HG03354 (cell line): ENCODE results near the gene STX16.
"Not testable (repeated sequence)": the region's sequence is repeated elsewhere in the genome, so short reads cannot be mapped to it uniquely, and the experiment has no call there.

ENCODE experiments used
- ATAC-seq: cut with Tn5 transposase; IDR thresholded peaks from one replicate; pipeline ENCODE4 v1.9.1; 2021; ENCODE audit warnings: mild to moderate bottlenecking; ENCODE audit not compliant: unreplicated experiment, poor library complexity, severe bottlenecking

Gene STX16

DNA sequence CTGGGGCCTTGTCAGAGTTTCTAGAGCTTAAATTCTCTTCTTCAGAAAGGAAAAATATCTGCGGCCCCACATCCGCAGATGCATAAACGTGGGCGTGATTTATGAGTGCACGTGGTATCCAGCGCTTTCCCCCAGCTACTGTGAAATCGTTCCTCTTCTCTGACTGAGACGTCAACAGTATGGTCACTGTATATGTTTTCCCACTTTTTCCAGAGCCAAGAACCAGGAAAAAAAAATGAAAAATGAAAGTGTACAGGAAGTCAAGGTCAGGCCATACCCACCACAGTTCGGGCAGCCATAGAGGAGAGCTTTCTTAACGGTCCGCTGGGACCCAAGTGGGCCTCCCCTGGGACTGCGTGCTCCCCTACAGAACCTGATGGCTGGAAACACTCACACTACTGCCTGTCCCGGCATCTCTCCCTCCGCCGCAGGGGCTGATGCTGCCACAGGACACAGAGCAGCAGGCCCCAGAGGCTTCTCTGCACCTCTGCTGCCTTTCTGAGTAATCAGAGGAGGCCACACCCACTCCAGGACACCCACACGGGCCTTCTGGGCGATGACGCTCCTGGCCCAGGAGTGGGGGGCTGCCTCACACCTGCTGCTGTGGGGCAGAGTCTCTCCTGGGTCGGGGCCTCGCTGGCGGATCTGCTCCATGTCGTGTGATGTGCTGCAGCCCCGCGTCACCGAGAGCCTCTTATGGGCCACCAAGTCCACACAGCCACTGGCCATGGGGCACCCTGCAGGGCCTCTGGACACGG lies 16.4 kb upstream of the STX16 start:
- ATAC-seq, result no peak

DNA sequence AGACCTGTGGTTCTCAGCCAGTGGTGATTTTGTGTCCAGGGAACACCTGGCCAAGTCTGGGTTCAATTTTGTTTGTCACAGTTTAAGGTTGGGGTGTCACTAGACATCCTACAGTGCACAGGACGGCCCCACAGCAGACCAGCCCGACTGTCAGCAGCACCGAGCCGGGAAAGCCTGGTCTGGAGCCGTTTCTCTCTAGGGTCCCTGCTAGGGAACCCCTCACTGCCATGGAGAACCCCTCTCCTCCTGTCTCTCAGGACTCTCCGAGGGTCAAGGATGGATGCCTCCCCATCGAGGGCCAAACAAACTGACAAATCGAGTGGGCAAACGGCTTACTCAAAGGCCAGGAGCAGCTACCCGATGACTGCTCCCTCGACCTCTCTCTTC lies 15.8 kb upstream of the STX16 start:
- ATAC-seq, result no peak

DNA sequence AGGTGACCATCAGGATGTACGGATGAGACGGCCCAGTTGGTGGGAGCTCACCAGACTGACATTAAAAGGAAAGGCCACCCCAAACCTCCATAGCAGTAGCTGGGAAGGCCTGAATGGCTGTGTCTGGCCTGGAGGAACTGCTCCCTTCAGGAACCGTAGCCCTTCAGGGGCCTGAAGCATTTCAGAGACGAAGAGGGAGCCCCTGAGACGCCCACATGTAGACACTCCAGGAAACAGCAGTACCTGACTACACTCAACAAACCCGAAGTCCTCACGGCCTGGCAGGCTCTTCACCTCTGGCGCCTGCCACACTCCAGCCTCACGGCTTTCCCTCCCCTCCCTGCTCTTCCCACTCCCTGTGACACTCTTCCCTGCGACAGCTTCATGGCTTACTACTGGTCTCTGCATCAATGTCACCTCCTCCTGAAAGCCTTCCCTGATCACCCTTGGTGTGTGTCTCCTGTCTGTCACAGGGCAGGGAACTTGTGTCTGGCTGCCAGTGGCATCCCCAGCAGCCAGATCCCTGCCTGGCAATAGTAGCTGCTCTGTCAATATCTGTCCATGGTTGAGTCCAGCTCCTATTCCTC lies 14.6 kb upstream of the STX16 start:
- no peak for ATAC-seq

DNA sequence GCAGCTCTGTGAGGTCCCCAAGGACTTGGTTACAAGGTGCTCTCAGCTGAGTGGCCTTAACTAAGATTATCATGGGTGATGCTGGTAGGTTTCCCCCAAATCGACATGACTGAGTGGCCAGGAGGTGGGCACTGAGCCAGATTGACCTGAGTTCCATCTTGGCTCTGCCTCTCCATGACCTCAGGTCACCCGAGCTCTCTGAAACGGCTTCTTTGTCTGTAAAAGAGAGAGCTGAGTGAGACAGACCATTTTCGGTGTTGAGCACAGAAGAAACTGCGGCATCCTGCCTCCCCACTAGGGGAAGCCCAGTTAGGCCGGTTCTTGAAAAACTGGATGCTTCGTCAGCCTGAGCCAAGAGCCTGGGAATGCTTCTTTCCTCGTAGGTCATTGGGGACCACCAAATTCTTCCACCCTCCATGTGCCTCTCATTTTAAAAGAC lies 14.1 kb upstream of the STX16 start:
- no peak for ATAC-seq

DNA sequence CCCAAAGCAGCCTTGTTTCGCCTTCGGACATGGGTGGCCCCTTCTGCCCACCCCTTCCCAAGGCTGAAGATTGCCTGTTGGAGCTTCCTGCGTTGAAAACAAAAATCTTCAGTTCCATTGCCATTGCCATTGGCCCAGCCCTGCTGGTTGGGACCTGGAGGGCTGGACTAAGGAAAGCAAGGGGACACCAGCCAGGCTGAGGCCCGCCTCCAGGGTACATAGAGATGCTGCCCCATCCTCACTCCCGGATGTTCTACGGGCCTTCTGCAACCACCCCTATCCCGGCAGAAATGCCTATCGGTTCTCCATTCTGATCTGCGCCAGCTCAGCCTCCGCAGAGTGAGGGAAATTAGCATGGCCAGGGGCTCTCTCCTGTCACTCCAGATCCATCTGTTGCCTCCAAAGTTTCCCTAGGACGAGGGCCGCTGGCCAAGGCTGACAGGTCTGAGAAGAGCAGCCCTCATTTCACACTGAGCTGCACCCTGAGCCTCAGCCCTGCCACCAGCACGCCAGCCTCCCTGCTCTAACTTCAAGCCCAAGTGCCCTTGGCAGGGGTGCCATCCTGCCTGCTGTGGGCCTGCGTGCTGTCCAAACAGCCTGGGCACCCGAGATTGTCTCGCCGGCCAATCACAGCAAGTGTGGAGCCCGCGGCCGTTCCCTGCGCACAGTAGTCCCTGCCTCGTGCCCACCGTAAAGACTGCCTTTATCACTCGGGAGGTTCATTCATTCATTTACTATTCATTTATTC lies 13.4 kb upstream of the STX16 start:
- ATAC-seq, result no peak

DNA sequence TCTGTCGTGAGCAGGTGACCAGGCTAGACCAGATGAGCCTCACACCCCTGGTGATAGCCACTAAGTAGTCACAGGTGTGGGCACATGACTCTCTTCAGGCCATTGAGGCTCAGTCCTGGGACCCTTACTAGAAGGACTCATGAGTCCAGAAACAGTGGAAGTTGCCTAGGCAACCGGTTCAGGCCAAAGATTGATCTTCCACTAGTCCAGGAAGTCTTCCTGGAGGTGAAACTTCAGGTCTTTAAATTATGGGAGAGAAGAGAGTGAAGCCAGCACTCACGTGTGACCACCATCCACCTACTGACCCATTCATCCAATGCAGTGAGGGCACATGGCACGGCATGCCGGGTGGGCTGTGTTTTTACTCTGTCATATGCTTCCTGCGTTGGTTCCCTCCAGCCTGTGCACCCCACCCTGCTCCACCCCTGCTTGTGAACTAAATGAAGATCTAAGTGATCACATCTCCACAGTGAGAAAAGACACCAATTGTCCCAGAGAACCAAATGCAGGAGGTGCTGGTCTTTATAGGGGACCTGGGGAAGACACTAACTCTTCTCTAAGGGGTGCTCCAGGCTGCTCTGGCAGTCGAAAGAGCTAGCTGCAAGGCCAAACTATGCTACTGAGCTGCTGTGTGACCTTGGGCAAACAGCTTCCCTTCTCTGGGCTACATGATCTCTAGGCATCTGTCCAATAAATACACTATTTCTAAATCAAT lies 12.5 kb upstream of the STX16 start:
- ATAC-seq, result no peak

DNA sequence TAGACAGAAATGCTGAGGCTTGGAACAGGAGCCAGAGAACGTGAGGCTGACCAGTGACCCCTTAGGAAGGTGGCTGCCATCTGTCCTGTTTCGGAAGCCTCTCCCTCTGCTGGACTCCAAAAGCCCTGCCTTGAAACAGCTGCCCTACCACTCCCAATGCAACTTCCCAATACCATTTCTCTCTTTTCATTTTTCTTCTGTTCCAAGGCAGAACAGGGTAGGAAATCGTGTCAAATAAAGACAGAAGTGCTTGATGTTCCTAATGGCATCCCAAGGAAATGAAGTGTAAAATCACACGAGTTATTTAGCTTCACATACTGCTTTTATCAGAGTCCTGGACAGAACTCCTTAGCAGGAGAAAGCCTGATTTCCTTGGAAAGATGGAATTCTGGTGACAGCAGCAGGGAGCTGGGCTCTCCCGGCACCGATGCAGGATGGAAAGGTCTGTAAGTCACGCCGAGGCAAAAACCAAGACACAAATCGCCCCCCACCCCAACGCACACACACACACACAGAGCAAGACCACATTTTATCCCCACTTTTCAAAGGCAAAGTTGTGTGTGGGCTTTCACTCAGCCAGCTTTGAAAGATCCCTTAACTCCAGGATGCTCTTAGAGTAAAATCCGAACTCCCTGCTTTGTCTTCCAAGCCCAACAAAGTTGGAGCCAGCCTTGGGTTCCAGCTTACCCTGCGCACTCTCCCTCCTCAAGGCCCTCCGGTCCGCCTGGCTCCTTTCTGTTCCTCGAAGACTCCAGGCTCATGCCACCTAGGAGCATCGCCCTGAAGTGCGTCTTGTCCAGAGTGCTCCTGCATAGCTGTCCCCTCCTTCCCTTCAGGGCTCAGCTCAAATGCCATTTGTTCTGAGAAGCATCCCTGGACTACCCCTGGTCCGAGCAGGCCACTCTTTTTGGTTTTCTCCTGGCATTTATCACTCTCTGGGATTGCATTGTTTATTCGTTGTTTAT lies 11.6 kb upstream of the STX16 start:
- ATAC-seq, result no peak

DNA sequence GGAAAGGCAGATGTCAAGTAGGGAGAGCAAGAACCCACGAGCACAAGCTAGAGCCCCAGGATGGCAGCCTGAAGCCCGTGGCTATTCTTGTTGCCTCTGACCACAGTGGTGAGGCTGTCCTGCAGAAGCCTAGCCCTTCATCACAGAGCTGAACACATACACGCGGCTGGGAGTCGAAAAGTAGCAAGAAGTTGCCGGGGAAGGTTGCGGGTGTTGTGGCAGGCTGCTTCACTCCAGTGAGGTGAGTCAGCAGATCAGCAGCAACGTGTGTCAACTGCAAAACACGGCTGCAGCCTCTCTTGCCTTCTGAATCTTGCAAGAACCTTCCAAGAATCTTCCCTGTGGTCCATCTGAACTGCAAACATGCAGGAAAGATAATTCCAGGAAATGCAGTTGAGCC lies 10.6 kb upstream of the STX16 start:
- no peak for ATAC-seq

DNA sequence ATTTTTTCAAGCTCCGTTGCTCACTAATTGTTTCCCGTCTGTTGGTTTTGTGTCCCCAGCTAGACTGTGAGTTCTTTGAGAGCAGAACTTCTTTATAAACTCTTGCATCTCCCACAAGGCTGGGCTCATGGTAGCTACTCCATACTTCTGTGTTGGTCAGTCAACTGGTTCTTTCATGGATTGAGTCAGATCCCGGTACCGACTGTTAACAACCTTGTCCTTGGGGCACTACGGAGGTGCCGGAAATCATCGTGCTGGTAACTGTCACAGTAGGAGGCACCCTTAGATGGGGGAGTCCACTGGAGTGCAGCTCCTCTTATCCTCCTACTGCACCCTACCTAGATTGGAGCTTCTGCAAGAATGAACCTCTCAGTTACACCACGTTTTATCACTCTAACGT lies 8.6 kb upstream of the STX16 start:
- ATAC-seq, result no peak

DNA sequence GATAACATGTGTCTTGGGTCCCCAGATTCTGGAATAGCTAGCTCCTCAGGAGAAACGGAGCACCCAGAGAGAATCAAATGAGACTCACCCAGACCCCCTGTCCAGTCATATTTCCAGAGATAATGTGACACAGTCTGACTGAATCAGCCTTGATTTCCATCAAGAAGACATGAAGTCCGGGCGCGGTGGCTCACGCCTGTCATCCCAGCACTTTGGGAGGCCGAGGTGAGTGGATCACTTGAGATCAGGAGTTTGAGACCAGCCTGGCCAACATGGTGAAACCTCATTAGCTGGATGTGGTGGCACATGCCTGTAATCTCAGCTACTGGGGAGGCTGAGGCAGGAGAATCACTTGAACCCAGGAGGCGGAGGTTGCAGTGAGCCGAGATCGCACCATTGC lies 8.2 kb upstream of the STX16 start:
- not testable (repeated sequence) for ATAC-seq

DNA sequence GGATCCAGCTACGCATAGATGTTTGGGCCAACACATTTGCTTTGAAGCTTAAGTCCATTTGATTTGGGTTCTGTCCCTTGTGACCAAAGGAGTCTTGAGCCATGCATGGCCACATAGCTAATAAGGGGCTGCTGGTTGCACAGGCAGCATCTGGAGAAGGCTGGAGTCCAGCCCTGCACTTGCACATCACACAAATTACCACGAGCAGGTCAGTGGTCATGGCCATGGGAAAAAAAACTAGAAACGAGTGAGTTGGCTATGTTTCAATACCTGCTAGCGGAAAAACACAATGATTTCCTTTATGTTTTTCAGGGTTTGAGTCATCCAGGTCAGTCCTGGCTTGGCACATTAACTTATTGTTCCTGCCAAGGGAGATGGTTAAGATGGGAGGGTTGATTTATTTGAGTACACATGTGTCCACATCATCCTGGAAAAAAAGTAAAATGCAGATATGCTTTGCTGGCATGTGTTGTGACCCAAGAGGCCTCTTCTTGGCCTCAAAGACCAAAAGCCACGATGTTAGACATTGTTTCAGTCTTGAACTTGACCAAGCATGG lies 5.6 kb upstream of the STX16 start:
- no peak for ATAC-seq

DNA sequence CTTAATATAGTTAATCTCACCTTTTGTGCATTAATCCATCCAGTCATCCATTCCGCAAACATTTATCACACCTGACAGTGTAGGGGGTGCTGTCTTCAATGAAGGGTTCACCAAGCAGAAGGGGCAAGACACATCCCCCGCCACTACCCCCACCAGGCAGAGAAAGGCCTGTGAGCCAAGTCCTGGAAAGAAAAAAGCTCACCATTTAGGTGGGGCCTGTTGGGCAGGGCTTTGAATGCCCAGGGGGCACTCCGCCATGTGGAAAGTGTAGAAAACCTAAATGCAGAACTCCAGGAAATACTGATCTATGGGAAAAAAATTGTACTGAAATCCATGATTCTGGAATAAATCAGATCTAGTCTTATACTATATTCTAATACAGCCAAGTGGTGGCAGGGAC lies 4.8 kb upstream of the STX16 start:
- ATAC-seq, result no peak

DNA sequence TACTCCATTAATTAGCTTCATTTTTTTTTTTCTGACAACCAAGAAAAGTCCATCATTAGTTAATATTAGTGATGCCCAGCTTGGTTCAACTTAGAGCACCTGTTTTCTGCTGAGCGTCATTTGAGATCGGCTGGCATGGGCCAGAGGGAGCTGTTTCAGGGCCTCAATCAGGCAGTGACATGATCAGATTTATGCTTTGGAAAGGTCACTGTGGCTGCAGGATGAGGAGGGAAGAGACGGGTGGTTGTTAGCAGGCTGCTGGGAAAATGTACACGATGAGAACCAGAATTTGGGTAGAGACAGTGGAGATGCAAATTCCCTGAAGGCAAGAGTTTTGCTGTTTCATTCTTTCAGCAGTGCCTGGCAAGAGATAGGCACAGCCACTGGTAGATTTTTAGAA lies 4.4 kb upstream of the STX16 start:
- ATAC-seq, result no peak

DNA sequence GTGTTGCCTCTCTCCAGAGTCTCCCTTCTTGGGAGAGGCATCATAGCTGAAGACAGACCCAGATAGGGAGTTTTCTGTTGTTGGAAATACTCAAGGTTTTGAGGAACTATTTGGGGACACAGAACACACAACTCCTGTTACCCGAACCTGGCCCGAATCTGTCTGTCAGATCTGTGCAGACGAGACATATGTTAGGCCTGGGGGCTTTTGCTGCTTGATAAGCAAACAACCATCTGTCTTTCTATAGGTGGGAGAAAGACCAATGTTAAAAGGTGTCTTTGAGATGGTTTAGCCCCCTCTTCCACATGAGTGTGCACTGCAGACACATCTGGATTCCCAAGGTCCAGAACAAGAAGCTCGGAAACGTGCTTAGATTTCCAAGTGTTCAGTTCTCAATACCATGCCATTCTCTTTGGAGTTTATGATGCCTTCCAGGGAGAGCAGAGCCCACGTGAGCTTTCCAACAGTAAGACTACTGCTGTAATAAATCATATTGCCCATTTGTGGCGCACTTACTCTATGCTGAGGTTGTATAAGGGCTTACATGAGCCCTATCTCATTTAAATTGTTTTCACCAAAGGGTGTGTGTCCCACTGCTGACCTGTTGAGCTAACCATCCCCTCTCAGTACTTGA lies 3.8 kb upstream of the STX16 start:
- no peak for ATAC-seq

DNA sequence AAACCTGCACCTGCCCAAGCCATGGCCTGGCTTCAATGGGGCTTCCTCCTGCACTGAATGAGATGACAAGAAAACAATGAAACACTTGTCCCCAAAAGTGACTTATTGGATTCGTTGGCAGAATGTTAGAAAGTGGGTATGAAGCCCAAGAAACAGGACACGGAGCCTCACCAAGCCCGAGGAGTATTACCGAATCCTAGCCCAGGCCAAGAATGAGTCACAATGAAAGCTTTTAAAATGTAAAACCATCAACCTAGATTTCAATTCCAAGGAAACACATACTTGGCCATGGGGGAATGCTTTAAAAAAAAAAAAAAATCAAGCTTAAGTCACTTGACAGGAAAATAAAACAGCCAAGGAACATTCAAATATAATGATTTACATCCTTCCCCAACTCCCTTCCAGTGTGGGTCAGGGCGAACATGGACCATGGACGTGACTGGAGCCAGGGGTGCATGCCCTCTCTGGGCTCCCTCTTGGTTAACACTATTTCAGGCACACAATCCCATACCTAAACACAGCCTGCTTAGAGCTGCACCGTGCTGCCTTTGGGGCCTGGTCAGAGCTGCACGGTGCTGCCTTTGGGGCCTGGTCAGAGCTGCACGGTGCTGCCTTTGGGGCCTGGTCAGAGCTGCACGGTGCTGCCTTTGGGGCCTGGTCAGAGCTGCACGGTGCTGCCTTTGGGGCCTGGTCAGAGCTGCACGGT lies 3.1 kb upstream of the STX16 start:
- ATAC-seq, result no peak

DNA sequence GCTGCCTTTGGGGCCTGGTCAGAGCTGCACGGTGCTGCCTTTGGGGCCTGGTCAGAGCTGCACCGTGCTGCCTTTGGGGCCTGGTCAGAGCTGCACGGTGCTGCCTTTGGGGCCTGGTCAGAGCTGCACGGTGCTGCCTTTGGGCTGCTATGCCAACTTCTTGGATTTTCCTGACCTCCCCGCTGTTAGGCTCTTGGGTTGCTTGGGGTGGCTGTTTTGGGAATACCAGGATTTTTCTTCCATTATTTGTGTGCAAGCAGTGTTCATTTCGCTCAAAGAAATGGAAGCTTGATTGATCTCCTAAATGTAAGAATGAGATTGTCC lies 2.6 kb upstream of the STX16 start:
- ATAC-seq, result not testable (repeated sequence)

DNA sequence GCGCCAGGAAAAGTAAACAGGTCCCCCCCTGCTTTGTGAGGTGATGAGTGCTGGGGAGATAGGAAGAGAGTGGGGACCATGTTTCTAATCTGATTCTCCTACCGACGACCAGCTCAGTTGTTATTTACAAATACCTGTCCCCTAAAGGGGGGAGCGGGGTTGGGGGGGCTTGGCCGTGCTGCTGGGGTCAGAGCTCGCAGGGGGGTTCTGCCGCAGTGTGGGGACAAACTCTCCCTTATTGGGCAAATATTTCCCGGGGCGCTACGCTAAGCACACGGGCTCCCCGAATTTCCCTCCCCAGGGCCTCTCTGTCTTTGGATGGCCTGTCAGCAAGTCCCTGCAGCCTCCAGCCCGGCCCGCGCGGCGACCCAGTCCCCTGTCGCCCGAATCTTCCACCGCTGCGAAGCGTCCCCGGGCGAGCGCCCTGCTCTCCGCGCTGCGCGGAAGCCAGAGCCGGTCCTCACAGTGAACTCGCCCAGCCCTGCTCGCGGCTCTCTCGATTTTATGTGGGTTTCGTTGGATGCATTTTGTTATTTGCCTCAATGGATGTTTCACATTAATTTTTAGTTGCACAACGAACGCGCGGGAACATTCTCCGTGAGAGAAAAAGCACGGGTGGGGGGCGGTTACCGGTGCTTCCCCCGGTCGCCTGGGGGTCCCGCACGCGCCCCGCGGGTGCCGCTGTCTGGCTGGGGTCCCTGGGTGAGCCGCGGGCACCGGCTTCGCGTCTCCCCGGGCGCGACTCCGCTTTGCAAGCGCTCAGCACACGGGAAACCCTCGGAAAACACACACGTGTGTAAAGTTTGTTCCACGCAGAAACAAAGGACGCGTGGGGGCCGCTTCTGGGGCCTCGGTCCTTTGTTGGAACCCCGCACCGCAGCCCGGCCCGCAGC lies 1.5 kb upstream of the STX16 start:
- peak; percentile 0 for ATAC-seq
